ENCODE data around the gene FAM156A.
A peak's percentile ranks its signal among the peaks of the same experiment; 100 is the strongest.
"Not testable (repeated sequence)": the region's sequence is repeated elsewhere in the genome, so short reads cannot be mapped to it uniquely, and the experiment has no call there.

Gene FAM156A

GRCh38 chrX:52933213-52933612, 25.1 kb downstream of the FAM156A start:
- H3K9ac ChIP-seq (ENCODE audit: low read length): no peak overlapping the region
- H3K4me3 ChIP-seq (ENCODE audit: low read depth, low read length): no peak overlapping the region
- peaks cover 2% of the 10 kb centered on the region; the same call in 1 of the 2 replicates for H3K4me1 ChIP-seq (ENCODE audit: control insufficient read depth, insufficient read depth, low read length)
- H3K27ac ChIP-seq (ENCODE audit: low read depth, low read length): no peak overlapping the region
- no peaks in the 10 kb centered on the region for H3K27me3 ChIP-seq (ENCODE audit: control insufficient read depth, insufficient read depth, low read length)
- no peaks in the 10 kb centered on the region for H3K36me3 ChIP-seq (ENCODE audit: control insufficient read depth, insufficient read depth, low read length)
- H3K9me3 ChIP-seq (ENCODE audit: control insufficient read depth, insufficient read depth, low read depth, low read length): no peaks in the 10 kb centered on the region

- H3K9ac ChIP-seq (ENCODE audit: low read length); H3K27me3 ChIP-seq (ENCODE audit: control insufficient read depth, insufficient read depth, low read length); H3K9me3 ChIP-seq (ENCODE audit: control insufficient read depth, insufficient read depth, low read depth, low read length); H3K27ac ChIP-seq (ENCODE audit: low read depth, low read length); H3K4me1 ChIP-seq (ENCODE audit: control insufficient read depth, insufficient read depth, low read length); H3K4me3 ChIP-seq (ENCODE audit: low read depth, low read length); H3K36me3 ChIP-seq (ENCODE audit: control insufficient read depth, insufficient read depth, low read length): not testable (repeated sequence)
Measured at GRCh38 chrX:52930214-52930613, 28.1 kb downstream of the FAM156A start.

GRCh38 chrX:52923781-52924241, 34.5 kb downstream of the FAM156A start:
- peak overlapping the region; percentile 18; the same call in 1 of the 2 replicates for H3K27ac ChIP-seq (ENCODE audit: low read depth, low read length)
- no peaks in the 10 kb centered on the region; the same call in 1 of the 2 replicates for H3K9me3 ChIP-seq (ENCODE audit: control insufficient read depth, insufficient read depth, low read depth, low read length)
- H3K4me1 ChIP-seq (ENCODE audit: control insufficient read depth, insufficient read depth, low read length): peaks cover 16% of the 10 kb centered on the region; the same call in 1 of the 2 replicates
- no peaks in the 10 kb centered on the region for H3K36me3 ChIP-seq (ENCODE audit: control insufficient read depth, insufficient read depth, low read length)
- H3K9ac ChIP-seq (ENCODE audit: low read length): no peak overlapping the region
- no peak overlapping the region; the same call in 1 of the 2 replicates for H3K4me3 ChIP-seq (ENCODE audit: low read depth, low read length)
- H3K27me3 ChIP-seq (ENCODE audit: control insufficient read depth, insufficient read depth, low read length): no peaks in the 10 kb centered on the region

GRCh38 chrX:52914704-52915103, 43.6 kb downstream of the FAM156A start:
- not testable (repeated sequence) for H3K27ac ChIP-seq (ENCODE audit: low read depth, low read length); H3K9me3 ChIP-seq (ENCODE audit: control insufficient read depth, insufficient read depth, low read depth, low read length); H3K4me3 ChIP-seq (ENCODE audit: low read depth, low read length); H3K27me3 ChIP-seq (ENCODE audit: control insufficient read depth, insufficient read depth, low read length); H3K4me1 ChIP-seq (ENCODE audit: control insufficient read depth, insufficient read depth, low read length); H3K36me3 ChIP-seq (ENCODE audit: control insufficient read depth, insufficient read depth, low read length); H3K9ac ChIP-seq (ENCODE audit: low read length)

- H3K27me3 ChIP-seq (ENCODE audit: control insufficient read depth, insufficient read depth, low read length); H3K9me3 ChIP-seq (ENCODE audit: control insufficient read depth, insufficient read depth, low read depth, low read length); H3K4me3 ChIP-seq (ENCODE audit: low read depth, low read length); H3K4me1 ChIP-seq (ENCODE audit: control insufficient read depth, insufficient read depth, low read length); H3K36me3 ChIP-seq (ENCODE audit: control insufficient read depth, insufficient read depth, low read length); H3K9ac ChIP-seq (ENCODE audit: low read length); H3K27ac ChIP-seq (ENCODE audit: low read depth, low read length): not testable (repeated sequence)
Measured at GRCh38 chrX:52913681-52914080, 44.6 kb downstream of the FAM156A start.

GRCh38 chrX:52909313-52909969, 48.9 kb downstream of the FAM156A start:
- not testable (repeated sequence) for H3K27ac ChIP-seq (ENCODE audit: low read depth, low read length); H3K36me3 ChIP-seq (ENCODE audit: control insufficient read depth, insufficient read depth, low read length); H3K27me3 ChIP-seq (ENCODE audit: control insufficient read depth, insufficient read depth, low read length); H3K9me3 ChIP-seq (ENCODE audit: control insufficient read depth, insufficient read depth, low read depth, low read length); H3K4me3 ChIP-seq (ENCODE audit: low read depth, low read length); H3K4me1 ChIP-seq (ENCODE audit: control insufficient read depth, insufficient read depth, low read length); H3K9ac ChIP-seq (ENCODE audit: low read length)

GRCh38 chrX:52907900-52908299, 50.4 kb downstream of the FAM156A start:
- H3K9ac ChIP-seq (ENCODE audit: low read length); H3K4me3 ChIP-seq (ENCODE audit: low read depth, low read length); H3K36me3 ChIP-seq (ENCODE audit: control insufficient read depth, insufficient read depth, low read length); H3K9me3 ChIP-seq (ENCODE audit: control insufficient read depth, insufficient read depth, low read depth, low read length); H3K4me1 ChIP-seq (ENCODE audit: control insufficient read depth, insufficient read depth, low read length); H3K27ac ChIP-seq (ENCODE audit: low read depth, low read length); H3K27me3 ChIP-seq (ENCODE audit: control insufficient read depth, insufficient read depth, low read length): not testable (repeated sequence)

- not testable (repeated sequence) for H3K27ac ChIP-seq (ENCODE audit: low read depth, low read length); H3K9me3 ChIP-seq (ENCODE audit: control insufficient read depth, insufficient read depth, low read depth, low read length); H3K36me3 ChIP-seq (ENCODE audit: control insufficient read depth, insufficient read depth, low read length); H3K9ac ChIP-seq (ENCODE audit: low read length); H3K27me3 ChIP-seq (ENCODE audit: control insufficient read depth, insufficient read depth, low read length); H3K4me1 ChIP-seq (ENCODE audit: control insufficient read depth, insufficient read depth, low read length); H3K4me3 ChIP-seq (ENCODE audit: low read depth, low read length)
Measured at GRCh38 chrX:52907137-52907536, 51.2 kb downstream of the FAM156A start.

- not testable (repeated sequence) for H3K9me3 ChIP-seq (ENCODE audit: control insufficient read depth, insufficient read depth, low read depth, low read length); H3K9ac ChIP-seq (ENCODE audit: low read length); H3K4me3 ChIP-seq (ENCODE audit: low read depth, low read length); H3K4me1 ChIP-seq (ENCODE audit: control insufficient read depth, insufficient read depth, low read length); H3K36me3 ChIP-seq (ENCODE audit: control insufficient read depth, insufficient read depth, low read length); H3K27ac ChIP-seq (ENCODE audit: low read depth, low read length); H3K27me3 ChIP-seq (ENCODE audit: control insufficient read depth, insufficient read depth, low read length)
Measured at GRCh38 chrX:52906072-52906471, 52.2 kb downstream of the FAM156A start.

- H3K27me3 ChIP-seq (ENCODE audit: control insufficient read depth, insufficient read depth, low read length); H3K9ac ChIP-seq (ENCODE audit: low read length); H3K4me1 ChIP-seq (ENCODE audit: control insufficient read depth, insufficient read depth, low read length); H3K27ac ChIP-seq (ENCODE audit: low read depth, low read length); H3K36me3 ChIP-seq (ENCODE audit: control insufficient read depth, insufficient read depth, low read length); H3K4me3 ChIP-seq (ENCODE audit: low read depth, low read length); H3K9me3 ChIP-seq (ENCODE audit: control insufficient read depth, insufficient read depth, low read depth, low read length): not testable (repeated sequence)
Measured at GRCh38 chrX:52905531-52905930, 52.8 kb downstream of the FAM156A start.

Data from HUES6 (cell line).